Measurements from ENCODE around the gene RREB1. TPM values are rescaled to one million over a fixed set of nuclear protein-coding genes. Genes with fewer than 3 reads are reported as not detected.

The RREB1 gene
- total RNA-seq, 1 experiment from 2014 or later: 35.8 TPM

GRCh38 chr6:7267071-7267465 lies 159.3 kb downstream of the RREB1 start:
- H3K9ac ChIP-seq (ENCODE audit: extremely low read depth, insufficient read length, low read length): no peak overlapping the region
- no peak for DNase-seq
- H3K79me1 ChIP-seq (ENCODE audit: insufficient read depth, low read depth, low read length, poor library complexity, severe bottlenecking): no peaks in the 10 kb centered on the region
- peaks cover 5 to 7% of the 10 kb centered on the region in 2 experiments for H3K4me1 Mint-ChIP-seq
- no peak overlapping the region for H4K8ac ChIP-seq (replicated peaks; ENCODE audit: insufficient read length, low read depth, low read length)
- no CpG with 5 or more reads among the region's 8 CpGs for WGBS (ENCODE audit: extremely low coverage, insufficient read length, low lambda C conversion rate)
- no peak overlapping the region for H2BK5ac ChIP-seq (ENCODE audit: insufficient read length, low read length)
- no peaks in the 10 kb centered on the region; a peak in 2 of 5 replicates for H3K9me3 Mint-ChIP-seq
- no peak overlapping the region for H4K91ac ChIP-seq (ENCODE audit: insufficient read length, low read depth, low read length)
- H3K56ac ChIP-seq (ENCODE audit: insufficient read length, low read depth, low read length): no peak overlapping the region
- H4K20me1 ChIP-seq (ENCODE audit: control insufficient read depth, insufficient read depth, insufficient read length): no peaks in the 10 kb centered on the region
- H3K18ac ChIP-seq (ENCODE audit: insufficient read length, low read depth, low read length): no peak overlapping the region
- H3K27ac Mint-ChIP-seq: no peak overlapping the region
- H4K5ac ChIP-seq (ENCODE audit: insufficient read length, low read depth, low read length): no peak overlapping the region
- H3T11ph ChIP-seq (ENCODE audit: low read length): no peak overlapping the region
- H2AFZ ChIP-seq (ENCODE audit: low read length): no peak overlapping the region
- H2BK20ac ChIP-seq (ENCODE audit: low read depth, low read length, poor library complexity, severe bottlenecking): no peak overlapping the region
- no peaks in the 10 kb centered on the region for H3K79me2 ChIP-seq (ENCODE audit: insufficient read depth, low read length)
- no peak overlapping the region for H2AK5ac ChIP-seq (ENCODE audit: insufficient read length, low read length)
- H3K23ac ChIP-seq (ENCODE audit: insufficient read length, low read depth, low read length): no peak overlapping the region
- peaks cover 3% of the 10 kb centered on the region; the same call in 1 of the 2 replicates for H3K4me1 ChIP-seq (ENCODE audit: insufficient read depth, low read length)
- peaks cover 2% of the 10 kb centered on the region; the same call in 1 of the 2 replicates for H3K27me3 Mint-ChIP-seq (ENCODE audit: low read depth)
- no peaks in the 10 kb centered on the region for H3K9me3 ChIP-seq (ENCODE audit: control insufficient read depth, low read depth, low read length)
- no peak overlapping the region for H3K27ac ChIP-seq (ENCODE audit: insufficient read length, low read depth, low read length)
- no peaks in the 10 kb centered on the region for H3K27me3 ChIP-seq (ENCODE audit: insufficient read depth, low read length)
- H2BK12ac ChIP-seq (ENCODE audit: insufficient read length, low read depth, low read length): no peak overlapping the region
- no peak overlapping the region for H3K4me2 ChIP-seq (ENCODE audit: insufficient read depth, insufficient read length, low read length)
- no peak overlapping the region for H3K4me3 Mint-ChIP-seq
- no peak overlapping the region for H2BK15ac ChIP-seq (ENCODE audit: low read depth, low read length)
- no peak overlapping the region for H2BK120ac ChIP-seq (ENCODE audit: low read depth, low read length, poor library complexity, severe bottlenecking)
- H3K23me2 ChIP-seq (ENCODE audit: insufficient read length, low read depth, low read length, poor library complexity, severe bottlenecking): no peaks in the 10 kb centered on the region
- no peaks in the 10 kb centered on the region for H3K36me3 Mint-ChIP-seq (ENCODE audit: insufficient read depth in 1 of 3, low read depth in 3 of 3)
- H3K4ac ChIP-seq (ENCODE audit: low read depth, low read length): no peak overlapping the region
- H3K14ac ChIP-seq (ENCODE audit: insufficient read depth, low read length): no peak overlapping the region
- no peak for TF ChIP-seq CTCF (conservative IDR thresholded peaks at IDR 0.05)

Measured in H9 (cell line).